ENCODE data around the gene TM4SF18.

GRCh38 chr3:149382101-149382467, 48.6 kb upstream of the TM4SF18 start:
- TF ChIP-seq EZH2 (IDR thresholded peaks at IDR 0.05) (no peak), CTCF (IDR thresholded peaks at IDR 0.05 in 2 of 3, conservative IDR thresholded peaks at IDR 0.05 in 1 of 3; ENCODE audit: borderline replicate concordance in 1 of 3, insufficient read depth in 1 of 3, low read depth in 2 of 3, low read length in 2 of 3) (no peak), POLR2A (IDR thresholded peaks at IDR 0.05; ENCODE audit: borderline replicate concordance, extremely low read depth, insufficient read depth, insufficient read length) (no peak), TCF7L2 (IDR thresholded peaks at IDR 0.05; ENCODE audit: borderline replicate concordance, extremely low read depth, insufficient read depth, insufficient read length) (no peak), MAX (IDR thresholded peaks at IDR 0.05) (no peak), EZH2phosphoT487 (IDR thresholded peaks at IDR 0.05; ENCODE audit: borderline replicate concordance) (no peak), POLR2AphosphoS5 (IDR thresholded peaks at IDR 0.05; ENCODE audit: low read depth, low read length) (no peak)

All from HCT116 (cell line).